LNCaP clone FGC (cell line): ENCODE measurements around the gene RPS6KC1.

Experiments
- DNase-seq: peaks from one replicate; pipeline ENCODE4 v3.0.0-alpha.2; 2011; ENCODE audit warnings: low read depth
- H3K4me3 ChIP-seq: 2 replicates; pipeline ENCODE4 v1.5.1; 2011; ENCODE audit warnings: mild to moderate bottlenecking, low read depth, low read length, control low read depth
- CTCF ChIP-seq: IDR thresholded peaks from 2 replicates; pipeline ENCODE4 v1.5.1; 2012; ENCODE audit warnings: mild to moderate bottlenecking; ENCODE audit not compliant: control insufficient read depth, insufficient read depth; ENCODE audit errors: extremely low read depth

Gene RPS6KC1

GRCh38 chr1:213049232-213049631 is 1.8 kb upstream of the RPS6KC1 start:
- H3K4me3 ChIP-seq: no peak overlapping the region
- TF ChIP-seq CTCF: no peak
- DNase-seq: no peak

DNA sequence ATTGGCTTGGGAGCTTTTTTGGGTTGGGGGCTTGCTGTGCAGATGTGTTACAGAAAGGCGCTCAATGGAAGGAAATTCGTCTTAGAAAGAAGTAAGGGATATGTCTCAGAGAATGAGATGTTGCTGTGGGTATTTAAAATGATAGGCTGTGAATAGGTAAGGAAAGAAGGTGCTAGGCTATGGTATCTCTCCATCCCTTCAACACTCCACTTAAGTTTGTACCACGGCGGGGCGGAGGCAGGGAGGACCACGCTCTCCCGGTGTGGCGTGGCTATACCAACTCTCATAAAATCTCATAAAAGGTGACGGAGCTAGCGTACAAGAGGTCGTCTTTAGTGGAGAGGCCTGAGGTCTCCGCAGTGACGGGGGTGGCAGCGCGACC is 305 bp upstream of the RPS6KC1 start:
- H3K4me3 ChIP-seq: peak overlapping the region; percentile 73
- DNase-seq: no peak
- TF ChIP-seq CTCF: no peak

DNA sequence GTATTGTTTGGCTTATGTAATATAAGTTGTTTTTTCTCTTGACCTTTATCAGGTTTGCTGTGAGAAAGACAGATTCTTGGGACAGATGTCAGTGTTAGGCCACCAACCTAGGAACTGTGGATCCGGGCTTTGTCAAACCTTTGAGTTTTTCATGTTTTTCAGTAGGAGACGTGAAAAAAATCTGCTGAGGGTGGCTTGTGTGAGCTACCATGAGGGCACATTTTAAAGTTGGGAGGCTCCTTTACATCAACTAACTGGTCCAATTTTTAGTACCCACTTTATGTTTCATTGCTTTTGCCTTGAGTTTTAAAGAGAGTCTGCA is 801 bp downstream of the RPS6KC1 start:
- no peak for TF ChIP-seq CTCF
- no peak for DNase-seq

DNA sequence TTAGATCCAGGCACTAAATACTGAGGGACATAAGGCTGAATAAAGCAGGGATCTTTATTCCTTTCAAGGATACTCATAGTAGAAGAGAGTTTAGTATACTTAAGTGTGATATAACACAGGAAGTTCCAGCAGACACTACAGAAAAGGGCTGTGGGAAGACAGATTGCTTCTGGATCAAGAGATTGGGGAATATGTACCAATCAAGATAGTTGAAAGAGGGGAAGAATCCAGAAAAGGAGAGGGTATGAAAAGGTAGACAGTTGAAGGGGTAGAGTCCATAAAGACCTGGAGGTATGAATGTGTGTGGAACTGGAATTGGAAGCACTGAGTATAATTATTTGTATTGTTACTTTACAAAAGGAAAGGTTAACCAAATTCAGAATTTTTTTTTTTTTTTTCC is 2.4 kb downstream of the RPS6KC1 start:
- TF ChIP-seq CTCF: no peak
- H3K4me3 ChIP-seq: no peak overlapping the region
- DNase-seq: no peak

More for the DNA sequence above, 801 bp downstream of the RPS6KC1 start:
- peak overlapping the region; percentile 73 for H3K4me3 ChIP-seq

GRCh38 chr1:213054142-213054541 is 3.1 kb downstream of the RPS6KC1 start:
- no peak for DNase-seq
- H3K4me3 ChIP-seq: no peak overlapping the region
- no peak for TF ChIP-seq CTCF

- DNase-seq: no peak
- TF ChIP-seq CTCF: no peak
- H3K4me3 ChIP-seq: no peak overlapping the region
Measured at GRCh38 chr1:213054733-213055591, 3.9 kb downstream of the RPS6KC1 start.

GRCh38 chr1:213055767-213056166 is 4.7 kb downstream of the RPS6KC1 start:
- DNase-seq: no peak
- no peak overlapping the region for H3K4me3 ChIP-seq
- no peak for TF ChIP-seq CTCF
